ENCODE results near the gene GARIN5B.

- no peak for TF ChIP-seq CTCF (IDR thresholded peaks at IDR 0.05)
- no peak for TF ChIP-seq POLR2AphosphoS5 (IDR thresholded peaks at IDR 0.05)
These were observed 35.3 kb upstream of the GARIN5B start for GRCh38 chr19:55398200-55398925.

All from prostate gland (tissue), 2 donors.